Measurements from ENCODE around the gene SAMD4A. TPM values are rescaled to one million over a fixed set of nuclear protein-coding genes. Genes with fewer than 3 reads are reported as not detected.
A peak's percentile ranks its signal among the peaks of the same experiment; 100 is the strongest.

SAMD4A gene
- polyA plus RNA-seq, 4 donors, result 2.7 to 9.6 (median 3.5) TPM

DNA sequence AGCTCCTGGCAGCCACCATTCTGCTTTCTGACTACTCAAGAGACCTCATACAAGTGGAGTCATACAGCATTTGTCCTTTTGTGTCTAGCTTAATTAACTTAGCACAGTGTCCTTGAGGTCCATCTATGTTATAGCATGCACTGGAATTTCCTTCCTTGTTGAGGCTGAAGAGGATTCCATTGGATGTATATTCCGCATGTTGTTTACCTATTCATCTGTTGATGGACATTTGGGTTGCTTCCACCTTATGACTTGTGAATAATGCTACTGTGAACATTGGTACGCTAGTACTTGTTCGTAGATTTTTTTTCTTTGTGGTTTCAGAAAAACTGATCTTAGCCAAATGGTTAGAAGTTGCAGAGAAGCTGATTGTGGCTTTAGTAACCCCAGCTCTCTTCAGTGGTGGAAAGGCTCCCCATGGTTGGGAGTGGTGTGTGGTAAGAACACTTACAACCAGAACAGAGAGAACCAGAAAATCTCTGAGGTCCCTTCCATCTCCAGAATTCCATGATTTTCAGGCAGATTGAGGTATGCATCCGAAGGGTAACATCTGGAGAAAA lies 118.4 kb downstream of the SAMD4A start:
- H3K27ac ChIP-seq (ENCODE audit: low read depth in 1 of 3, low read length in 2 of 3), result peak overlapping the region in 1 of 3 donors; percentile 96
- H3K27me3 ChIP-seq (ENCODE audit: control insufficient read depth in 3 of 3, insufficient read depth in 3 of 3, low read length in 3 of 3), result no peaks in the 10 kb centered on the region
- H3K9me3 ChIP-seq (ENCODE audit: control insufficient read depth in 2 of 2, insufficient read depth in 1 of 2, low read depth in 1 of 2, low read length in 1 of 2), result no peaks in the 10 kb centered on the region
- DNase-seq (no peak), FAIRE-seq (no peak)
- no peaks in the 10 kb centered on the region for H3K36me3 ChIP-seq (ENCODE audit: control insufficient read depth in 3 of 3, insufficient read depth in 2 of 3, low read depth in 1 of 3, low read length in 3 of 3)
- peaks cover 0 to 8% (median 0%) of the 10 kb centered on the region in 3 donors for H3K4me1 ChIP-seq (ENCODE audit: control insufficient read depth in 3 of 3, insufficient read depth in 2 of 3, low read depth in 1 of 3, low read length in 2 of 3)
- no peak overlapping the region for H3K4me3 ChIP-seq (ENCODE audit: low read depth in 1 of 3, low read length in 3 of 3)
- WGBS, 3 donors, result 75 to 89% (median 78%) methylated on average over 4 of the region's 4 CpGs

- peak overlapping the region in 1 of 3 donors; percentile 96 for H3K27ac ChIP-seq (ENCODE audit: low read depth in 1 of 3, low read length in 2 of 3)
- no peak for FAIRE-seq
These were observed 119.4 kb downstream of the SAMD4A start for GRCh38 chr14:54686219-54686870.

GRCh38 chr14:54686871-54687749 lies 120.2 kb downstream of the SAMD4A start:
- FAIRE-seq, result no peak
- peak overlapping the region in 1 of 3 donors; percentile 86 for H3K27ac ChIP-seq (ENCODE audit: low read depth in 1 of 3, low read length in 2 of 3)
- peaks cover 0 to 8% (median 0%) of the 10 kb centered on the region in 3 donors for H3K4me1 ChIP-seq (ENCODE audit: control insufficient read depth in 3 of 3, insufficient read depth in 2 of 3, low read depth in 1 of 3, low read length in 2 of 3)
- no peak overlapping the region for H3K4me3 ChIP-seq (ENCODE audit: low read depth in 1 of 3, low read length in 3 of 3)
- 76 to 83% (median 77%) methylated on average over 8 of the region's 8 CpGs for WGBS, 3 donors
- DNase-seq, result no peak
- no peaks in the 10 kb centered on the region for H3K27me3 ChIP-seq (ENCODE audit: control insufficient read depth in 3 of 3, insufficient read depth in 3 of 3, low read length in 3 of 3)
- H3K9me3 ChIP-seq (ENCODE audit: control insufficient read depth in 2 of 2, insufficient read depth in 1 of 2, low read depth in 1 of 2, low read length in 1 of 2), result no peaks in the 10 kb centered on the region
- H3K36me3 ChIP-seq (ENCODE audit: control insufficient read depth in 3 of 3, insufficient read depth in 2 of 3, low read depth in 1 of 3, low read length in 3 of 3), result no peaks in the 10 kb centered on the region

More at GRCh38 chr14:54686219-54686870, 119.4 kb downstream of the SAMD4A start:
- no peak for DNase-seq
- Histone ChIP-seq H3K4me1 (ENCODE audit: control insufficient read depth in 3 of 3, insufficient read depth in 2 of 3, low read depth in 1 of 3, low read length in 2 of 3) (peaks cover 0 to 8% (median 0%) of the 10 kb centered on the region in 3 donors), H3K9me3 (ENCODE audit: control insufficient read depth in 2 of 2, insufficient read depth in 1 of 2, low read depth in 1 of 2, low read length in 1 of 2) (no peaks in the 10 kb centered on the region), H3K27me3 (ENCODE audit: control insufficient read depth in 3 of 3, insufficient read depth in 3 of 3, low read length in 3 of 3) (no peaks in the 10 kb centered on the region), H3K4me3 (ENCODE audit: low read depth in 1 of 3, low read length in 3 of 3) (no peak overlapping the region), H3K36me3 (ENCODE audit: control insufficient read depth in 3 of 3, insufficient read depth in 2 of 3, low read depth in 1 of 3, low read length in 3 of 3) (no peaks in the 10 kb centered on the region)
- WGBS, 3 donors, result 53 to 86% (median 81%) methylated on average over 8 of the region's 8 CpGs

GRCh38 chr14:54687750-54688119 lies 120.8 kb downstream of the SAMD4A start:
- no peak overlapping the region for H3K27ac ChIP-seq (ENCODE audit: low read depth in 1 of 3, low read length in 2 of 3)
- DNase-seq (no peak), FAIRE-seq (no peak)
- H3K27me3 ChIP-seq (ENCODE audit: control insufficient read depth in 3 of 3, insufficient read depth in 3 of 3, low read length in 3 of 3), result no peaks in the 10 kb centered on the region
- H3K4me3 ChIP-seq (ENCODE audit: low read depth in 1 of 3, low read length in 3 of 3), result no peak overlapping the region
- H3K36me3 ChIP-seq (ENCODE audit: control insufficient read depth in 3 of 3, insufficient read depth in 2 of 3, low read depth in 1 of 3, low read length in 3 of 3), result no peaks in the 10 kb centered on the region
- WGBS, 3 donors, result 75 to 92% (median 87%) methylated on average over 2 of the region's 2 CpGs
- no peaks in the 10 kb centered on the region for H3K9me3 ChIP-seq (ENCODE audit: control insufficient read depth in 2 of 2, insufficient read depth in 1 of 2, low read depth in 1 of 2, low read length in 1 of 2)
- peaks cover 0 to 8% (median 0%) of the 10 kb centered on the region in 3 donors for H3K4me1 ChIP-seq (ENCODE audit: control insufficient read depth in 3 of 3, insufficient read depth in 2 of 3, low read depth in 1 of 3, low read length in 2 of 3)

- Histone ChIP-seq H3K4me3 (ENCODE audit: low read depth in 1 of 3, low read length in 3 of 3) (no peak overlapping the region), H3K27ac (ENCODE audit: low read depth in 1 of 3, low read length in 2 of 3) (no peak overlapping the region), H3K36me3 (ENCODE audit: control insufficient read depth in 3 of 3, insufficient read depth in 2 of 3, low read depth in 1 of 3, low read length in 3 of 3) (no peaks in the 10 kb centered on the region), H3K9me3 (ENCODE audit: control insufficient read depth in 2 of 2, insufficient read depth in 1 of 2, low read depth in 1 of 2, low read length in 1 of 2) (no peaks in the 10 kb centered on the region), H3K27me3 (ENCODE audit: control insufficient read depth in 3 of 3, insufficient read depth in 3 of 3, low read length in 3 of 3) (no peaks in the 10 kb centered on the region), H3K4me1 (ENCODE audit: control insufficient read depth in 3 of 3, insufficient read depth in 2 of 3, low read depth in 1 of 3, low read length in 2 of 3) (peaks cover 0 to 8% (median 0%) of the 10 kb centered on the region in 3 donors)
- DNase-seq, result no peak
- FAIRE-seq, result no peak
- WGBS, 3 donors, result 72 to 82% (median 80%) methylated on average over 10 of the region's 10 CpGs
These were observed 121.3 kb downstream of the SAMD4A start for GRCh38 chr14:54688229-54688628.

DNA sequence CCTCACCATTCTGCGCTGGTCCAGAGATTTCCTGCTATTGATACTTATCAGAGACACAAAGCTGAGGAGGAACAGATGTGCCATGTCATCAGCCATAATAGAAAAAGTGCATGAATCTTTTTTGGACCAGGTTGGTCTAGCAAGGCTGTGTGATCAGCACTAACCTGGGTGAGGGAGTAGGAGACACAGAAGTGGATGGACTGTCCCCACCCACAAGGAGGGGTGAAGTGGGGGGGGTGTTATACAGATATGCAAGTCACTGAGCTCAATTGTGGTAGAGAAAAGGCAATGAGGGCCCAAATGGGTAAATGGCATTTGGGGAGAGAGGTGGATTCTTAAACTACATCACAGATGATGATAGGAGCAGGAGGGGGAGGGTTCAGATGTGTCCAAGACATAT lies 123.0 kb downstream of the SAMD4A start:
- Histone ChIP-seq H3K4me3 (ENCODE audit: low read depth in 1 of 3, low read length in 3 of 3) (no peak overlapping the region), H3K4me1 (ENCODE audit: control insufficient read depth in 3 of 3, insufficient read depth in 2 of 3, low read depth in 1 of 3, low read length in 2 of 3) (peaks cover 0 to 6% (median 0%) of the 10 kb centered on the region in 3 donors), H3K27ac (ENCODE audit: low read depth in 1 of 3, low read length in 2 of 3) (no peak overlapping the region), H3K36me3 (ENCODE audit: control insufficient read depth in 3 of 3, insufficient read depth in 2 of 3, low read depth in 1 of 3, low read length in 3 of 3) (no peaks in the 10 kb centered on the region), H3K27me3 (ENCODE audit: control insufficient read depth in 3 of 3, insufficient read depth in 3 of 3, low read length in 3 of 3) (no peaks in the 10 kb centered on the region), H3K9me3 (ENCODE audit: control insufficient read depth in 2 of 2, insufficient read depth in 1 of 2, low read depth in 1 of 2, low read length in 1 of 2) (no peaks in the 10 kb centered on the region)
- 92 to 100% (median 98%) methylated on average over 1 of the region's 1 CpG for WGBS, 3 donors
- DNase-seq (no peak), FAIRE-seq (no peak)

DNA sequence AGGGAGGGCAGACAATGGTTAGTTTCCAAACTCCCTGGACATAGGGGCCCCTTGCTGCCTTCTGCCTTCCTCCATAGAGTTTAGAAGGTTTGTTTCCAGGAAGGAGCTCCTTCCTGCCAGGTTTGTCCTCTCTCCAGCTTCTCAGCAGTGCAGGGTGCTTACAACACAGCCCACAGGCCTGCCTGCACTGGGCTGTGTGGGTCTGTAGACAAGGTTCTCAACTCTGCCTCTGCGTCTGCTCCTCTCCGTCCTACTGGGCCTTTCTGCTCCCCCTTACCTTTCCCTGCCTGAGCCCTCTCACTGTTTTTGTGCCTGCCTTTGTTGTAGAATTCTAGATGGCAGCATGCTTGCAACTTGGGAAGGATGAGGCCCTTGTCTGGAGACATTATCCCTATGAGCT lies 124.0 kb downstream of the SAMD4A start:
- Histone ChIP-seq H3K27me3 (ENCODE audit: control insufficient read depth in 3 of 3, insufficient read depth in 3 of 3, low read length in 3 of 3) (no peaks in the 10 kb centered on the region), H3K4me3 (ENCODE audit: low read depth in 1 of 3, low read length in 3 of 3) (no peak overlapping the region), H3K9me3 (ENCODE audit: control insufficient read depth in 2 of 2, insufficient read depth in 1 of 2, low read depth in 1 of 2, low read length in 1 of 2) (no peaks in the 10 kb centered on the region), H3K4me1 (ENCODE audit: control insufficient read depth in 3 of 3, insufficient read depth in 2 of 3, low read depth in 1 of 3, low read length in 2 of 3) (peaks cover 0 to 4% (median 0%) of the 10 kb centered on the region in 3 donors), H3K27ac (ENCODE audit: low read depth in 1 of 3, low read length in 2 of 3) (no peak overlapping the region), H3K36me3 (ENCODE audit: control insufficient read depth in 3 of 3, insufficient read depth in 2 of 3, low read depth in 1 of 3, low read length in 3 of 3) (no peaks in the 10 kb centered on the region)
- 95 to 99% (median 96%) methylated on average over 2 of the region's 2 CpGs for WGBS, 3 donors
- no peak for DNase-seq
- FAIRE-seq, result no peak

DNA sequence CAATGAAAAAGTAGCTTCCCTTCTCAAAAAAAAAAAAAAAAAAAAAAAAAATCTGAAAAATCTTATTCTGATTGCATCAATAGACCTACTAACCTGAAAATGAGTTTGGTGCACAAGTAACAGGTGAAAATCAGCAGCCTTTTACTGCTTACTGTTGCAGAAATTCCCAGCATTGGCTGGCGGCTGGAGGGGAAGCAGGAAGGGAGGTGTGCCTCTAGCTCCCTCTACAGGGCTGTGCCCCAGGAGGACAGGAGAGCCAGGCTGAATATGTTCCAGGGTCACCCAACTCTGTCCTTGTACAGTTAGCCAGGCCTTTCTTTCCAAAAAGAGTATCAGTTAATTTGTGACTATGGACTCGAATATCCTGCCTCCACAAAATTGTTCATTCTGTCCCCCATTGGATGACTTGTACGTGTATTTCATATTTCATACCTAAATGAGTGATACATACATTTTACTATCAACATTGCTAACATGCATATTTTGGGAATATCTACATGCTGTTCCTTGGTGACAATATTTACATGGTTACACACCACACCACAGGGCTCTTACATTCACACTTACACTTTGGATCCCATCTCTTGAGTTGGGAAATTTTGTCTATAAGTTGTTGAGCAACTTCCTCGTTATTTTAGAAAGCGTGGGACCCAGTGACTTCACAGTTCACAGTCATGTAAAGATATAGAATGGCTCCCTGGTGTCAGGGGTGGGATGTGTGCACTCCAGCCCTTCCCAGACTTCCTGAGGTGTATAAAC lies 124.8 kb downstream of the SAMD4A start:
- no peak overlapping the region for H3K27ac ChIP-seq (ENCODE audit: low read depth in 1 of 3, low read length in 2 of 3)
- H3K4me3 ChIP-seq (ENCODE audit: low read depth in 1 of 3, low read length in 3 of 3), result no peak overlapping the region
- H3K9me3 ChIP-seq (ENCODE audit: control insufficient read depth in 2 of 2, insufficient read depth in 1 of 2, low read depth in 1 of 2, low read length in 1 of 2), result no peaks in the 10 kb centered on the region
- FAIRE-seq (no peak), DNase-seq (peak; percentile 70 to 81)
- no peaks in the 10 kb centered on the region for H3K36me3 ChIP-seq (ENCODE audit: control insufficient read depth in 3 of 3, insufficient read depth in 2 of 3, low read depth in 1 of 3, low read length in 3 of 3)
- no peaks in the 10 kb centered on the region for H3K27me3 ChIP-seq (ENCODE audit: control insufficient read depth in 3 of 3, insufficient read depth in 3 of 3, low read length in 3 of 3)
- H3K4me1 ChIP-seq (ENCODE audit: control insufficient read depth in 3 of 3, insufficient read depth in 2 of 3, low read depth in 1 of 3, low read length in 2 of 3), result peaks cover 0 to 4% (median 0%) of the 10 kb centered on the region in 3 donors
- 35 to 42% (median 40%) methylated on average over 5 of the region's 5 CpGs for WGBS, 3 donors

Measured in small intestine (tissue), 7 donors.